Fibroblast of pulmonary artery (primary cell): ENCODE results near the gene PIK3R5.

Experiments used
- DNase-seq: peaks from one replicate; pipeline ENCODE4 v3.0.0-alpha.2; 2010; ENCODE audit warnings: low read depth
- H3K4me3 ChIP-seq: replicated peaks from 2 replicates; pipeline ENCODE4 v1.5.1; 2011; ENCODE audit warnings: low read depth, mild to moderate bottlenecking, control low read depth, low read length, moderate library complexity
- TF ChIP-seq, protein P1 (sequence below): IDR thresholded peaks from 2 replicates; pipeline ENCODE4 v1.5.1; 2011; ENCODE audit warnings: mild to moderate bottlenecking, control low read depth, low read length, inconsistent platforms; ENCODE audit errors: missing control alignments

PIK3R5 gene

DNA sequence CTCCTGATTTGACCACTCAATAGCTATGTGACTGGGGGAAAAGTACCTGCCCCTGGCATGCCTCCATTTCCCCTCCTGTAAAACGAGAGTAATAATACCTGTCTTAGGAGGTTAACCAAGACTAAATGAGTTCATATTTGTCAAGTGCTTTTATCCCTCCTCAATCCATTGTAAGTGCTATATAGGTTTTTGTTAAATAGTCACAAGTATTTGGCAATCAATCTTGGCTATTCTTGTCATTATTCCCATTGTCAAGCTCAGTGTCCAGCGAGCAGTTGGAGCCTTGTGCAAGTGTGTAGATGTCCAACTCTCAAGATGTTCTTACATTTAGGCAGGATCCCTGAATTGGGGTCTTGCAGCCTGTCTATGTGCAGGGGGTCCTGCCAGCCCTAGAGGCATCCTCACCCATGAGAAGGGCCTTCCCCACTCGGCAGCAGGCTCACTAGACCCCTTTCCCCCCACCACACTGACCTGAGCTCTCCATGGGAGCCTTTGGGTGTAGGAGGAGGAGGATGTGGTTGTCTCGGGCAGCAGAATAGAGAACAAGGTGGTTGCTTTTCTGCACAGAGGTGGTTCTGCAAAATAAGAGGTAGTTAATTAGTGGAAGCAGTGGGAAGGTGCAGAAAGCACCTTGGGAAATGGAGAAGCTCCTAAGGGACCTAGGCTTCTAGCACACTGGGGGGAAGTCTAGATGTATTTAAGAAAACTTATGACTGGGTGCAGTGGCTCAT is 116.0 kb downstream of the PIK3R5 start:
- TF ChIP-seq, protein P1, sequence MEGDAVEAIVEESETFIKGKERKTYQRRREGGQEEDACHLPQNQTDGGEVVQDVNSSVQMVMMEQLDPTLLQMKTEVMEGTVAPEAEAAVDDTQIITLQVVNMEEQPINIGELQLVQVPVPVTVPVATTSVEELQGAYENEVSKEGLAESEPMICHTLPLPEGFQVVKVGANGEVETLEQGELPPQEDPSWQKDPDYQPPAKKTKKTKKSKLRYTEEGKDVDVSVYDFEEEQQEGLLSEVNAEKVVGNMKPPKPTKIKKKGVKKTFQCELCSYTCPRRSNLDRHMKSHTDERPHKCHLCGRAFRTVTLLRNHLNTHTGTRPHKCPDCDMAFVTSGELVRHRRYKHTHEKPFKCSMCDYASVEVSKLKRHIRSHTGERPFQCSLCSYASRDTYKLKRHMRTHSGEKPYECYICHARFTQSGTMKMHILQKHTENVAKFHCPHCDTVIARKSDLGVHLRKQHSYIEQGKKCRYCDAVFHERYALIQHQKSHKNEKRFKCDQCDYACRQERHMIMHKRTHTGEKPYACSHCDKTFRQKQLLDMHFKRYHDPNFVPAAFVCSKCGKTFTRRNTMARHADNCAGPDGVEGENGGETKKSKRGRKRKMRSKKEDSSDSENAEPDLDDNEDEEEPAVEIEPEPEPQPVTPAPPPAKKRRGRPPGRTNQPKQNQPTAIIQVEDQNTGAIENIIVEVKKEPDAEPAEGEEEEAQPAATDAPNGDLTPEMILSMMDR = no peak
- DNase-seq = no peak
- no peak overlapping the region for H3K4me3 ChIP-seq

DNA sequence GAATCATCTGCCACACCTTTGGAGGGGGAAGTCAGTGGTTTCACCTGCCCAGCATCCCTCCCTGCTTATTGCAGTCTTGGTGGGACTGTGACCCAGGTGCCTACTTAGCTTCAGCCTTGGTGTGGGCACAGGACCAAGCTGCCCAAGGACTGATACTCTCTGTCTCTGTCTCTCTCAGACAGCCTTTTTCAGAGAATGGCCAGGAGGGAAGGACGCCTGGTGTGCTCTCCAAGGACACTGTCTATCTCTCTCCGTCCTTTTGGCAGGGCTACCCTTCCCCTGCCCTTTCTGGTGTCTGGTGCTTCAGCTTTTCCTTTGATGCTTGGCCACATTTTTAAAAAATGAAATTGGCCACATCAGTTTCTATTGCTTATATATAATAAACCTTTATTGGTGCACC is 117.6 kb downstream of the PIK3R5 start:
- no peak for DNase-seq
- no peak overlapping the region for H3K4me3 ChIP-seq
- TF ChIP-seq, protein P1 = no peak

DNA sequence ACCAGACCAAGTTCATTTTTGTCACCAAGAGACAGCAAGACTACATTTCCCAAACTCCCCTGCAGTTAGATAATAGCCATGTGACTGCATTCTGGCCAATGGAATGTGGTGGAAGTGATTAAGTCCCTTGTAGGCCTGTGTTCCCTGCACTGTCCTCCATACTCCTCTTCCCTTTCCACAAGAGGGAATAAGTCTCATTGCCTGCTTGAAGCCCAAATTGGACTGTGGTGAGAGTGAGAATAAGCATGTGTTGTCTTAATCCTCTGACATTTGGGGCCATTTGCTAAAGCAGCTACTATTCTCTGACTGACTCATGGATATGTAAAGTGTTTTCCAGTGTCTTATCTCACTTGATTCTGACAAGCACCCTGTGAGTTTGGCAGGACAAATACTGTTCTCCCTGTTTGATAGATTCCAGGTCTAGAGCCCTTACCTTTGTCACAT is 118.7 kb downstream of the PIK3R5 start:
- TF ChIP-seq, protein P1 = no peak
- peak; percentile 57 for DNase-seq

DNA sequence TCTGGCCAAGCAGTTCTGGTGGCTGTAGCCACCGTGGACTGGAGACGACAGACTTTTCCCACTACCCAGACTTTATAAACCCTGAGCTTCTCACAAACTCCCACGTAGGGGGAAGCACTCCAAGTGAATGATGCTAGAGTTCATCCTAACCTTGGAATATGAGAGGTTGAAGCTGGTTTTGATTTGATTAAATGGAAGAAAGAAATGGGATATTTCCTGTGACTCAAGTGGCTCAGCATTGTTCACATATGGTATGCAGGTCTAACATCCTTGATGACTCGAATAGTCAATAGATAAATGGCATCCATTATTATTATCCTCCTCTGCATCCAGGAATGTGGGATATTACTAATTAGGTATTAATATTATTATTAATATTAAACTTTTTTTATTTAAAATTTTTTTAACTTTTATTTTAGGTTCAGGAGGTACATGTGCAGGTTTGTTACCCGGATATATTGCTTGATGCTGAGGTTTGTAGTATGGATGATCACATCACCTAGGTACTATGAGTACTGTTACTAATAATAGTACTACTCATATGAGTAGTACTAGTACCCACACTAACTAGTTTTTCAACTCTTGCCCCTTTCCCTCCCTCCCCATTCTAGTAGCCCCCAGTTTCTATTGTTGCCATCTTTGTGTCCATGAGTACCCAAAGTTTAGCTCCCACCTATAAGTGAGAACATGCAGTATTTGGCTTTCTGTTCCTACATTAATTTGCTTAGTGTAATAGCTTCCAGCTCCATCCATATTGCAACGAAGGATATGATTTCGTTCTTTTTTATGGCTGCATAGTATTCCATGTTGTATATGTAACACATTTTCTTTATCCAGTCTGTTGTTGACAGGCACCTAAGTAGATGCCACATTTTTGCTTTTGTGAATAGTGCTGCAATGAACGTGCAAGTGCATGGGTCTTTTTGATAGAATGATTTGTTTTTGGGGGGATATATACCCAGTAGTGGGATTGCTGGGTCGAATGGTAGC is 121.0 kb downstream of the PIK3R5 start:
- no peak overlapping the region for H3K4me3 ChIP-seq
- no peak for DNase-seq
- TF ChIP-seq, protein P1 = no peak

More for the DNA sequence above, 118.7 kb downstream of the PIK3R5 start:
- H3K4me3 ChIP-seq = no peak overlapping the region

DNA sequence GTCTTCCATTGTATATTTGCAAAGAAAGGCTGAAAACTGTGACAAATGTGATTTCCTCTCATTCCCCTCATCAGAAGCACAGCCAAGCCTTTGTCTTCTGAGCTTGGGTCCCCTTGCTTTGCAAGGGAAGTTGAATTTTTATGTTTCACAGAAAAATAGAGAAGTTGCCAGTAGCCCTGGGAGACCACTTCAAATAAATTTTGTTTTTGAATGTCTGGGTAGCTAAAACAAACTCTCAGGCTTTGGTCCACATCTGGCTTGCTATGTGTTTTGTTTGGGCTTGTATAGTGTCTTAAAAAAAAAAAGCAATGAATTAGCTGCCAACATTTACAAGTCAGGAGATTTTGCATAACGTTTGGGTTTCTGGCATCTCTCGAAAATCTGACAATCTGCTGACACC is 122.2 kb downstream of the PIK3R5 start:
- DNase-seq = no peak

DNA sequence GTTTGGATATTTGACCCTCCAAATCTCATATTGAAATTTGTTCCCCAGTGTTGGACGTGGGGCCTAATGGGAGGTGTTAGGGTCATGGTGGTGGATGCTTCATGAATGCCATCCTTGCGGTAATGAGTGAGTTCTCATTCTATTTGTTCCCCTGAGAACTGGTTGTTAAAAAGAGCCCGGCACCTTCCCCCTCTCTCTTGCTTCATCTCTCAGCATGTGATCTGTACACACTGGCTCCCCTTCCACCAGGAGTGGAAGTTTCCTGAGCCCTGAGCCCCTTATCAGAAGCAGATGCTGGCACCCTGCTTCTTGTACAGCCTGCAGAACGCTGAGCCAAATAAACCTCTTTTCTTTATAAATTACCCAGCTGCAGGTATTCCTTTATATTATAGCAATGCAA is 123.7 kb downstream of the PIK3R5 start:
- TF ChIP-seq, protein P1 = no peak
- no peak for DNase-seq
- no peak overlapping the region for H3K4me3 ChIP-seq

More for the DNA sequence above, 122.2 kb downstream of the PIK3R5 start:
- no peak overlapping the region for H3K4me3 ChIP-seq
- TF ChIP-seq, protein P1 = no peak
